Endometrial microvascular endothelial cells (primary cell): ENCODE data around the gene CLCA1. TPM values are rescaled to one million over a fixed set of nuclear protein-coding genes. Genes with fewer than 3 reads are reported as not detected.

ENCODE experiments used
- in situ Hi-C: cut with HindIII; loops from 2 replicates; pipeline ENCODE4 v1.10.0; 2017; ENCODE audit warnings: low sequenced_read_pairs, low pct_unique_long_range_greater_than_20kb; ENCODE audit errors: inconsistent ontology term
- total RNA-seq: library from RNA; depleted of rRNA; stranded (reverse); fragments of >200 nt; gene quantifications from one replicate; pipeline ENCODE4 v1.2.3, GENCODE V29; 2015; ENCODE audit errors: inconsistent ontology term

Gene CLCA1
- total RNA-seq, 1 donor from 2014 or later: not detected

- in situ Hi-C loops: loop anchor here (25.0 kb wide), 1 partner anchor 187 kb away; no protein-coding TSS in a partner anchor
Observed at GRCh38 chr1:86499987-86500593, 31.4 kb downstream of the CLCA1 start.

DNA sequence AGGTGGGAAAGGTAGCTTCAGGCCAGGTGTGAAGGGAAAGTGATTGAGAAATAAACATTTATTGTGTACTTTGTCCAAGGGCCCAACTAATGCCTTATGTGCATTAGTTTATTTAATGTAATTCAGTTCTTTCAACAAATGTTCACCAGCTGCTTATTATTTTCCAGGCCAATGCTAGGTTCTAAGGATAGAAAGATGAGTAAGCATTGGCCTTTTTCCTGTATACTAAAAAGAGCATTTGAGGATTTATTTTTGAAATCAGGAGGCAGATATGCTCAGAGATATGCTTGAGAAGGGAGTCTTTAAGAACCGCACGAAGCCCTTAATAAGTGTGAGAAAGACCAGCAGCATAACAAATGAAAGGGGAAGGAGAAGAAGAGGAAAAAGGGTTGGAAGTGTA, 32.0 kb downstream of the CLCA1 start:
- in situ Hi-C loops: loop anchor here (25.0 kb wide), 1 partner anchor 187 kb away; no protein-coding TSS in a partner anchor

- in situ Hi-C loops: loop anchor here (25.0 kb wide), 1 partner anchor 185 kb away; no protein-coding TSS in a partner anchor
Observed at GRCh38 chr1:86502125-86502646, 33.5 kb downstream of the CLCA1 start.

GRCh38 chr1:86502721-86503405, 34.1 kb downstream of the CLCA1 start:
- in situ Hi-C loops: loop anchor here (25.0 kb wide), 1 partner anchor 184 kb away; no protein-coding TSS in a partner anchor

DNA sequence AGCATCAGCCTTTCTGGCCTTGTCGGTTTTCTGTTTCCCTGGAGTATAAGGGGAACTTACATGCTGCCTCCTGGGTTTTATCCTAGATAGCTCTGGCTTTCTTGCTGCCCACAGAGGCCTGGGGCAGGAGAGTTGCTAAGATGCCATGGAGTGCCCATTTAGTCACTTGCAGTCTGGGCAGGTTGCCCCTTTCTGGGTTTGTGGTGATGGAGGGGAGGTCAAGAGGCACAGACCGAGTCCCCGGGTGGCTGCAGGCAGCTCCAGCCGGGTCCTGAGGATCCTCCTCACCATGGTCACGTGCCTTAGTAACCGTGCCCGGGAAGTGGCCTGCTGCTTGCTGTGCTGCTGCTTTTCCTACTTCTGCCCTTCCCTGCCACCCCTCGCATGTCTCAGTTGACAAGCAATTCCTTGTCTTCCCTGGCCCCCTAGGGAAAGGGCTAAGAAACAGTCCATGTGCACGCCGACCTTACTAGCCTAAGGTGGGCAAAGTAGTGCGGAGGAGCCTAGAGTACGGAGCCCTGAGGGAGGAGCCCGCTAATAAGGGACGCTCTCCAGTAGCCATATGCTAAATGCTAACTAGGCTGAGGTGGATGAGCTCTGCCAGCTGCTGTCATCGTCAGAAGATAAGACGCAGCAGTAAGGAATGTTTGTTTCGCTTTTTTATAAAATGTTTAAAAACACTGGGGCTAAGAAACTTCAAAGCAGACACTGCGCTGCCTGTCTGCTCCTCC, 34.8 kb downstream of the CLCA1 start:
- in situ Hi-C loops: loop anchor here (25.0 kb wide), 1 partner anchor 184 kb away; no protein-coding TSS in a partner anchor

GRCh38 chr1:86504137-86504479, 35.4 kb downstream of the CLCA1 start:
- in situ Hi-C loops: loop anchor here (25.0 kb wide), 1 partner anchor 183 kb away; no protein-coding TSS in a partner anchor

- in situ Hi-C loops: loop anchor here (25.0 kb wide), 1 partner anchor 182 kb away; no protein-coding TSS in a partner anchor
Observed at GRCh38 chr1:86504895-86505563, 36.3 kb downstream of the CLCA1 start.

DNA sequence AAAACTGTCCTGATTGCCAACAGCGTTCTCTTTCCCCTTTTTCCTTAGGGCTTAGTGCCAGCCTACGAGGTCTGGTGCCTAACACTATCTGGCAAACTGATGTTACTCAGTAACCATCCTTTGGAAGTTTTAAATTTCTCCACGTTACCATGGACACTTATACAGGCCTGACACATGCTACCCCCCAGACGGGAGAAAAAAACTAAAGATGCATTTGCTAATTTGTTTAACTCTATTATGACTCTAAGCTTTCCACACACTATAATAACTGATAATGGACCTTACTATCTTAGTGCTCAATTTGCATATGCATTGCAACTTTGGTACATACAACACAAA, 36.8 kb downstream of the CLCA1 start:
- in situ Hi-C loops: loop anchor here (25.0 kb wide), 1 partner anchor 182 kb away; no protein-coding TSS in a partner anchor

- in situ Hi-C loops: loop anchor here (25.0 kb wide), 1 partner anchor 179 kb away; no protein-coding TSS in a partner anchor
Observed at GRCh38 chr1:86507935-86508582, 39.3 kb downstream of the CLCA1 start.

DNA sequence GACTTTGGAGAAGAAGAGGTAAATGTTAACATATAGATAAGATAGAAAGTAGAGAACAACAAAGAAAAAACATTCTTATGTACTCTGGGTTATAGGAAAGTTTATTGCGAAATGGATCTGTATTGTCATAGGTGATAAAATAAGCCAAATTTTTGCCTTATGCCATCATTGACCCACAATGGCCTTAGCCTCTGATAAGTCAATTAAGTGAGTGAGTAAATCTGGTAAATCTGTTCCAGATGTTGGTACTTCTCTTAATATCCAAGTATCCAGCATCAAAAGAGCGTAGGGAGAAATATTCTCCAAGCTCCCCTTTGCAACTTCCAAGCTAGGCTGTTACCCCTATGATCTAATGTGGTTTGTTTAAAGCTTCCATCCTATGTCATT, 39.8 kb downstream of the CLCA1 start:
- in situ Hi-C loops: loop anchor here (25.0 kb wide), 1 partner anchor 179 kb away; no protein-coding TSS in a partner anchor

- in situ Hi-C loops: loop anchor here (25.0 kb wide), 1 partner anchor 172 kb away; no protein-coding TSS in a partner anchor
Observed at GRCh38 chr1:86515597-86515996, 46.9 kb downstream of the CLCA1 start.

- in situ Hi-C loops: loop anchor here (25.0 kb wide), 1 partner anchor 171 kb away; no protein-coding TSS in a partner anchor
Observed at GRCh38 chr1:86516335-86516734, 47.6 kb downstream of the CLCA1 start.

DNA sequence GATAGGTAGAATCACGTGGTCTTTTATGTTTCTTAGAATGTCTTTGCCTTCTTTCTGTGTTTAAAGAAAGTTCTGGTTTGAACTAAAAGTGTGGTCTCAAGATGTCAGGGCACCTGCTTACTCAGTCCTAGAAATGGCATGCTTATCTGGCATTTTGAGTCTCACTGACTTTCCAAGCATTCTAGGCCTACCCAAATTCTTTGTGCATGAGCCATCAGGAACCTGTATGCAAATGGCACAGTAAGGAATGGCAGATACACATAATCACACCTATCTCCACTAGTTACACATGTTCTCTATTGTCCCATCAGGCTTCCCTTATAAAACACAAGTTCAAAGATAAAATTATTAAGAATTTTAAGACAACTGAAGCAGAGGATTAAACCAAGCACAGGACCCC, 48.6 kb downstream of the CLCA1 start:
- in situ Hi-C loops: loop anchor here (25.0 kb wide), 1 partner anchor 170 kb away; no protein-coding TSS in a partner anchor

DNA sequence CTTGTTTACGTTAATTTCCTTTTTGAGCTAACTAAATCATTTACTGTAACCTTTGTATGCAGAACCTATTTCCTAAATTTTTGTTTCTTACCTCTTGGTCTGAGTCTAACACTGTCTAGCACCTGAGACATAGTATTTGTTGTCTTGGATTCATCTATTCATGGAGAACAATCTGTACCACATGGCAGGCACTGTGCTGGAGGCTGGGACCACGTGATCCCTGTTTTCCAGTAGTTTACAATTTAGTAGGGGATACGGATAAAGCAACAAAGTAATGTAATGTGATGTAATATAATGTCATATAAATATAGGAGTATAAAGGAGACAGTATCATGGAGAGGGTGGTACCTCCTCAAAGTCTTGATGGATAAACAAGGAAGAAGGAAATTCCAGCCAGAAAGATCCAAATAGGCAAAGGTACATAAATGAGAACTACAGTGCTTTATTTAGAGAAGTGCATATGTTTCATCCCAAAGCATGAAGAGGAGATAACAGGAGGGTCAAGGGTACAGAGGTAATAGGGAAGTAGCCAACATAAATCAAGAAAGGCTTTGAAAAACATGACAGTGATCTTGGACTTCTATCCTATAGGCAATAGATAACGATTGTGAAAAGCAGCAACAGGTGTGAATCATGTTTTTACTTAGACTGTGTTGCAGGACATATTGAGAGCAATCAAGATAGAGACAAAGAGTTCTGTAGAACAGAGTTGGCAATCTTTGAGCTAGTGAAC, 52.2 kb downstream of the CLCA1 start:
- in situ Hi-C loops: loop anchor here (25.0 kb wide), 1 partner anchor 166 kb away; no protein-coding TSS in a partner anchor

- in situ Hi-C loops: loop anchor here (25.0 kb wide), 1 partner anchor 166 kb away; no protein-coding TSS in a partner anchor
Observed at GRCh38 chr1:86521522-86521891, 52.8 kb downstream of the CLCA1 start.

DNA sequence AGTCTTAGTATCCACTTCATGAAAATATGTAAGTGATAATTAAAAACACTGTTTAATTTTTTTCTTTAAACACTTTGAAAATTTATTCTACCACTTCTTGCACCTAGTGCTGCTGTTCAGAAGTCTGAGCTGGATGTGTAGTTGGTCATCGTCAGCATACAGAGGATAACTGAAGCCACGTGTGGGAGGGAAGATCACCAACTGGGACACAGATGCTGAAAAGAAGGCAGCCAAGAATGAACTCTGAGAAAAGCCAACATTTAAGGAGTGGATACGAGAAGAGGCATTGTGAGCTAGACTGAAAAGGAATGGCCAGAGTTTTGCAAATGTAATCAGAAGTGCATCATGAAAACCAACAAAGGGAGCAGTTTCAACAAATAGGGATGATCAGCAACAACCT, 53.5 kb downstream of the CLCA1 start:
- in situ Hi-C loops: loop anchor here (25.0 kb wide), 1 partner anchor 165 kb away; no protein-coding TSS in a partner anchor

GRCh38 chr1:86523670-86524354, 55.1 kb downstream of the CLCA1 start:
- in situ Hi-C loops: loop anchor here (25.0 kb wide), 1 partner anchor 163 kb away; no protein-coding TSS in a partner anchor
